Gastroesophageal sphincter (tissue), 4 donors: ENCODE measurements around the gene ADM. TPM values are rescaled to one million over a fixed set of nuclear protein-coding genes. Genes with fewer than 3 reads are reported as not detected.

Experiments
- ATAC-seq: fragments of 150-250 bp; one replicate; pipeline ENCODE4 v1.9.1; 2016; ENCODE audit warnings: mild to moderate bottlenecking, moderate library complexity
- H3K27ac ChIP-seq, 4 donors: fragments of 200-600 bp; sonication (generic) in 3 of 4; 1 replicate in 3 of 4; 2 replicates in 1 of 4; pipeline ENCODE4 v1.5.1; 2016 to 2019
- H3K27me3 ChIP-seq: fragments of 200-600 bp; sonication (generic); one replicate; pipeline ENCODE4 v1.5.1; 2019
- H3K36me3 ChIP-seq, 2 donors: fragments of 200-600 bp; sonication (generic); one replicate each; pipeline ENCODE4 v1.5.1; 2019; ENCODE audit warnings: control low read depth in 1 of 2
- H3K4me1 ChIP-seq, 3 donors: fragments of 200-600 bp; sonication (generic); 1 replicate in 2 of 3; 2 replicates in 1 of 3; pipeline ENCODE4 v1.5.1; 2016 to 2019; ENCODE audit warnings: control low read depth in 2 of 3
- H3K4me3 ChIP-seq, 2 donors: fragments of 200-600 bp; sonication (generic); one replicate each; pipeline ENCODE4 v1.5.1; 2019; ENCODE audit warnings: mild to moderate bottlenecking in 1 of 2, moderate library complexity in 1 of 2
- H3K9me3 ChIP-seq, 3 donors: fragments of 200-600 bp; sonication (generic); one replicate each; pipeline ENCODE4 v1.5.1; 2017 to 2019; ENCODE audit warnings: control low read depth in 2 of 3
- EP300 ChIP-seq: sonication (generic); formaldehyde crosslinking; IDR thresholded peaks from one replicate; pipeline ENCODE4 v1.6.1; 2017; ENCODE audit warnings: antibody characterized with exemption, mild to moderate bottlenecking
- POLR2A ChIP-seq, 2 donors: fragments of 450-650 bp; IDR thresholded peaks; one replicate each; pipeline ENCODE4 v1.6.1; 2017; ENCODE audit warnings: antibody characterized with exemption in 2 of 2, mild to moderate bottlenecking in 2 of 2, moderate library complexity in 1 of 2
- POLR2AphosphoS5 ChIP-seq: sonication (generic); formaldehyde crosslinking; IDR thresholded peaks from one replicate; pipeline ENCODE4 v1.6.1; 2017; ENCODE audit warnings: antibody characterized with exemption
- WGBS, 2 donors: methylation state at CpG; one replicate each; pipeline ENCODE4 v1.1.5; 2018; ENCODE audit warnings: low coverage in 1 of 2; 5-methylcytosine and 5-hydroxymethylcytosine counted together
- total RNA-seq, 4 donors: library from RNA; depleted of rRNA; stranded (reverse); fragments of >200 nt; gene quantifications; one replicate each; pipeline ENCODE4 v1.1.0, GENCODE V29; 2016
- TF ChIP-seq, protein P1 (sequence below), 4 experiments: fragments of 200-600 bp in 2 of 4; fragments of 450-650 bp in 2 of 4; sonication (generic) in 1 of 4; IDR thresholded peaks; one replicate each; pipeline ENCODE4 v1.5.1; 2017 to 2019; ENCODE audit warnings: antibody characterized with exemption in 4 of 4, mild to moderate bottlenecking in 2 of 4, moderate library complexity in 2 of 4

ADM gene
- total RNA-seq, 4 donors from 2014 or later, result 36.3 to 108 (median 81.8) TPM

DNA sequence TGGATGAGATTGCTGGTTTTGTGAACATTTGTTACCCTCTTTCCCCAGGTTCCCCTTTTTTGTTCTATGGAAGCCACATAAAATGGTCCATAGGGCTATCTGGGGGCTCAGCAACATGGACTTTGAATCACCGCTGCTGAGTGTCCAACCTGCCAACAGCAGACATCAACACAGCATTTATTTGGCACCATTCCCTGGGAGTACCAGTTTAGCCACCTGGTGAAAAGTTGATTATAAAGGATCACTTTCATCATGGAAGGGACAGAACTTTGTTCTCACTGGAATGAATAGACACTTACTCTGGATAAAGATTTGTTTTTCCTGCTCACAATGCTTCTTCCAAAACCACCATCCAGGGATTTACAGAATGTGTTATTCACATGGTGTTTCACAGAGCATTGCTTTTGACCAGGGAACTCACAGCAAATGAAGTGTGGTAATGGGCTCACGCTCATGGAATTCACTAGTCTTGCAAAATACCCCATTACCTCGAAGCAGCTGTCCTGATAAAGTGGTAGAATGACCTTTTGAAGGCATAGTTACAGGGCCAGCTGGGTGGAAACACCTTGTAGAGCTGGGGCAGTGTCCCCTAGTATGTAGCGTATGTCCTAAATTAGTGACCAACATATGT lies 43.9 kb downstream of the ADM start:
- Histone ChIP-seq H3K27me3 (no peaks in the 10 kb centered on the region), H3K4me1 (peaks cover 0 to 19% (median 10%) of the 10 kb centered on the region in 3 donors), H3K27ac (no peak overlapping the region), H3K4me3 (no peak overlapping the region), H3K36me3 (no peaks in the 10 kb centered on the region), H3K9me3 (no peaks in the 10 kb centered on the region)
- WGBS, 2 donors, result 84 to 92% methylated on average over 2 to 4 of the region's 4 CpGs
- ATAC-seq, result peak; percentile 61
- TF ChIP-seq EP300 (no peak), POLR2A (IDR thresholded peaks at IDR 0.05) (no peak), POLR2AphosphoS5 (no peak)
- TF ChIP-seq, protein P1, sequence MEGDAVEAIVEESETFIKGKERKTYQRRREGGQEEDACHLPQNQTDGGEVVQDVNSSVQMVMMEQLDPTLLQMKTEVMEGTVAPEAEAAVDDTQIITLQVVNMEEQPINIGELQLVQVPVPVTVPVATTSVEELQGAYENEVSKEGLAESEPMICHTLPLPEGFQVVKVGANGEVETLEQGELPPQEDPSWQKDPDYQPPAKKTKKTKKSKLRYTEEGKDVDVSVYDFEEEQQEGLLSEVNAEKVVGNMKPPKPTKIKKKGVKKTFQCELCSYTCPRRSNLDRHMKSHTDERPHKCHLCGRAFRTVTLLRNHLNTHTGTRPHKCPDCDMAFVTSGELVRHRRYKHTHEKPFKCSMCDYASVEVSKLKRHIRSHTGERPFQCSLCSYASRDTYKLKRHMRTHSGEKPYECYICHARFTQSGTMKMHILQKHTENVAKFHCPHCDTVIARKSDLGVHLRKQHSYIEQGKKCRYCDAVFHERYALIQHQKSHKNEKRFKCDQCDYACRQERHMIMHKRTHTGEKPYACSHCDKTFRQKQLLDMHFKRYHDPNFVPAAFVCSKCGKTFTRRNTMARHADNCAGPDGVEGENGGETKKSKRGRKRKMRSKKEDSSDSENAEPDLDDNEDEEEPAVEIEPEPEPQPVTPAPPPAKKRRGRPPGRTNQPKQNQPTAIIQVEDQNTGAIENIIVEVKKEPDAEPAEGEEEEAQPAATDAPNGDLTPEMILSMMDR (IDR thresholded peaks at IDR 0.05), result no peak

- Histone ChIP-seq H3K27me3 (no peaks in the 10 kb centered on the region), H3K36me3 (no peaks in the 10 kb centered on the region), H3K4me3 (no peak overlapping the region), H3K4me1 (peaks cover 0 to 19% (median 10%) of the 10 kb centered on the region in 3 donors), H3K9me3 (no peaks in the 10 kb centered on the region), H3K27ac (no peak overlapping the region)
- ATAC-seq, result no peak
- no peak for TF ChIP-seq EP300
- TF ChIP-seq, protein P1 (IDR thresholded peaks at IDR 0.05), result no peak
- TF ChIP-seq POLR2AphosphoS5, result no peak
- no peak for TF ChIP-seq POLR2A (IDR thresholded peaks at IDR 0.05)
These were observed 44.4 kb downstream of the ADM start for GRCh38 chr11:10349281-10349665.

GRCh38 chr11:10349806-10350205 lies 44.9 kb downstream of the ADM start:
- 100% methylated on average over 1 of the region's 1 CpG; no CpG with 5 or more reads in 1 of the 2 donors for WGBS, 2 donors

GRCh38 chr11:10350334-10350733 lies 45.5 kb downstream of the ADM start:
- no peak for TF ChIP-seq POLR2A (IDR thresholded peaks at IDR 0.05)
- no peak for TF ChIP-seq POLR2AphosphoS5
- TF ChIP-seq, protein P1 (IDR thresholded peaks at IDR 0.05), result no peak
- no peak for TF ChIP-seq EP300
- H3K4me1 ChIP-seq, result peaks cover 0 to 19% (median 10%) of the 10 kb centered on the region in 3 donors
- H3K4me3 ChIP-seq, result no peak overlapping the region
- H3K27me3 ChIP-seq, result no peaks in the 10 kb centered on the region
- H3K27ac ChIP-seq, result no peak overlapping the region
- no peak for ATAC-seq
- no peaks in the 10 kb centered on the region for H3K36me3 ChIP-seq
- no peaks in the 10 kb centered on the region for H3K9me3 ChIP-seq

More at GRCh38 chr11:10349806-10350205, 44.9 kb downstream of the ADM start:
- ATAC-seq, result no peak
- no peaks in the 10 kb centered on the region for H3K9me3 ChIP-seq
- peaks cover 0 to 19% (median 10%) of the 10 kb centered on the region in 3 donors for H3K4me1 ChIP-seq
- no peak overlapping the region for H3K27ac ChIP-seq
- TF ChIP-seq POLR2AphosphoS5 (no peak), POLR2A (IDR thresholded peaks at IDR 0.05) (no peak), EP300 (no peak)
- TF ChIP-seq, protein P1 (IDR thresholded peaks at IDR 0.05), result no peak
- no peaks in the 10 kb centered on the region for H3K36me3 ChIP-seq
- H3K4me3 ChIP-seq, result no peak overlapping the region
- no peaks in the 10 kb centered on the region for H3K27me3 ChIP-seq

- H3K27ac ChIP-seq, result peak overlapping the region; percentile 50 to 79 (median 62)
- no peak for ATAC-seq
- TF ChIP-seq POLR2A (IDR thresholded peaks at IDR 0.05), result no peak
- H3K9me3 ChIP-seq, result no peaks in the 10 kb centered on the region
- H3K4me3 ChIP-seq, result no peak overlapping the region
- 10 to 32% methylated on average over 2 to 5 of the region's 5 CpGs for WGBS, 2 donors
- no peaks in the 10 kb centered on the region for H3K27me3 ChIP-seq
- no peaks in the 10 kb centered on the region for H3K36me3 ChIP-seq
- H3K4me1 ChIP-seq, result peaks cover 0 to 19% (median 10%) of the 10 kb centered on the region in 3 donors
These were observed 46.5 kb downstream of the ADM start for GRCh38 chr11:10351435-10351764.
